PC-3 (cell line): ENCODE results near the gene ZBTB21. TPM values are rescaled to one million over a fixed set of nuclear protein-coding genes. Genes with fewer than 3 reads are reported as not detected.

Source experiments
- ATAC-seq: fragments of 200-7000 bp; cut with Tn5 transposase; 2 replicates; pipeline ENCODE4 v1.9.1; 2020; ENCODE audit warnings: mild to moderate bottlenecking, moderate library complexity
- BruUV-seq: library from RNA; stranded (reverse); fragments of 400-500 nt; replicated peaks from 2 replicates; lab custom pipeline; 2021; lab: Mats Ljungman, UMichigan
- CTCF ChIA-PET: fragments of 300-600 bp; sonication (Branson Sonifier 250); formaldehyde crosslinking; loops from one replicate; lab custom pipeline; 2022; ENCODE audit warnings: antibody characterized with exemption; lab: Charles Lee
- POLR2A ChIA-PET: fragments of 300-600 bp; sonication (Branson Sonifier 250); formaldehyde crosslinking; loops from one replicate; lab custom pipeline; 2022; ENCODE audit warnings: antibody characterized with exemption; ENCODE audit not compliant: unreplicated experiment; lab: Charles Lee
- DNase-seq: peaks from one replicate; pipeline ENCODE4 v3.0.0-alpha.2; 2015
- H2AFZ ChIP-seq: fragments of 300-600 bp; sonication (generic); 2 replicates; pipeline ENCODE4 v1.6.0; 2016; ENCODE audit warnings: antibody characterized with exemption, low read length
- H3F3A ChIP-seq: fragments of 300-600 bp; sonication (generic); one replicate; pipeline ENCODE4 v1.6.0; 2017; ENCODE audit warnings: antibody characterized with exemption, low read length, control low read depth, mild to moderate bottlenecking; ENCODE audit not compliant: unreplicated experiment
- H3K27ac ChIP-seq: fragments of 300-600 bp; sonication (generic); 2 replicates; pipeline ENCODE4 v1.5.1; 2016; ENCODE audit warnings: mild to moderate bottlenecking, low read length
- H3K27me3 ChIP-seq: fragments of 300-600 bp; sonication (generic); 2 replicates; pipeline ENCODE4 v1.6.1; 2016; ENCODE audit warnings: low read length, mixed read lengths
- H3K36me3 ChIP-seq: fragments of 300-600 bp; sonication (generic); 2 replicates; pipeline ENCODE4 v1.6.1; 2016; ENCODE audit warnings: low read depth, mixed run types, low read length, mixed read lengths
- H3K4me1 ChIP-seq: fragments of 300-600 bp; sonication (generic); 2 replicates; pipeline ENCODE4 v1.5.1; 2016; ENCODE audit warnings: low read length; ENCODE audit not compliant: insufficient read depth
- H3K4me2 ChIP-seq: fragments of 300-600 bp; sonication (generic); 2 replicates; pipeline ENCODE4 v1.6.0; 2016; ENCODE audit warnings: low read length
- H3K4me3 ChIP-seq: fragments of 300-600 bp; sonication (generic); 2 replicates; pipeline ENCODE4 v1.5.1; 2016; ENCODE audit warnings: mild to moderate bottlenecking, low read length, mixed read lengths
- H3K79me2 ChIP-seq: fragments of 300-600 bp; sonication (generic); 2 replicates; pipeline ENCODE4 v1.6.1; 2017; ENCODE audit warnings: low read length, mixed read lengths
- H3K9ac ChIP-seq: fragments of 300-600 bp; sonication (generic); 2 replicates; pipeline ENCODE4 v1.6.0; 2016; ENCODE audit warnings: mild to moderate bottlenecking, low read length
- H3K9me2 ChIP-seq: fragments of 300-600 bp; sonication (generic); replicated peaks from 2 replicates; pipeline ENCODE4 v1.6.1; 2016; ENCODE audit warnings: mixed run types, low read length, mixed read lengths
- H3K9me3 ChIP-seq: fragments of 300-600 bp; sonication (generic); 2 replicates; pipeline ENCODE4 v1.6.1; 2016; ENCODE audit warnings: low read length, mixed read lengths
- H4K20me1 ChIP-seq: fragments of 300-600 bp; sonication (generic); 2 replicates; pipeline ENCODE4 v1.6.1; 2016; ENCODE audit warnings: low read length, mixed read lengths
- EZH2 ChIP-seq: fragments of 300-600 bp; sonication (generic); IDR thresholded peaks from one replicate; pipeline ENCODE4 v1.6.1; 2017; ENCODE audit warnings: antibody characterized with exemption, mild to moderate bottlenecking, low read length; ENCODE audit not compliant: unreplicated experiment
- EZH2phosphoT487 ChIP-seq: fragments of 300-600 bp; sonication (generic); IDR thresholded peaks from 2 replicates; pipeline ENCODE4 v1.6.1; 2018; ENCODE audit warnings: mild to moderate bottlenecking, antibody characterized with exemption, low read length, borderline replicate concordance
- intact Hi-C: fragments of 100-400 bp; cut with micrococcal nuclease; formaldehyde crosslinking; loops from 2 replicates; pipeline ENCODE4 v1.9.0; 2023
- total RNA-seq: library from RNA; depleted of rRNA; stranded (reverse); fragments of >200 nt; gene quantifications from 2 replicates; pipeline ENCODE4 v1.2.3, GENCODE V29; 2014
- TF ChIP-seq, protein P1 (sequence below): fragments of 300-600 bp; sonication (generic); conservative IDR thresholded peaks from 2 replicates; pipeline ENCODE4 v1.5.1; 2017; ENCODE audit warnings: antibody characterized with exemption, low read depth, mild to moderate bottlenecking, low read length

Gene ZBTB21
- total RNA-seq, 1 experiment from 2014 or later: 8.1 TPM

DNA sequence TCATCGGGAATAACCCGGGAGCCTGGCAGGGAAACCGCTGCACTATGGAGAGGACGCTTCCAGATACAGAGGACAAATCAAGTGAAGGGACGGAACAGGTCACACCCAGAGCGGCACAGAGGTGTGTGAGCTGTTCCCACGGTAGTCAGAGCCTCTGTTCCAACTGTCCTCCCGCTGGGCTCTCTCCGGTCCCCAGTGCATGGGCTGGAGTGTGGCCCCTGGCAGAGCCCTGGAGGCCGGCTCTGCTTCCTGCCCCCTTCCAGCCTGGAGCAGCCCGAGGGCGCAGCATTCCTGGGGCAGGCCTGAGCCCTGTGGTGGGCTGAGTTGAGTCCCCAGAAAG, 11.9 kb upstream of the ZBTB21 start:
- no peak overlapping the region for H3K4me2 ChIP-seq
- ChIA-PET CTCF (no interaction called here), POLR2A (no interaction called here)
- no peaks in the 10 kb centered on the region for H4K20me1 ChIP-seq
- H3K27me3 ChIP-seq: no peaks in the 10 kb centered on the region
- H2AFZ ChIP-seq: no peak overlapping the region
- H3K79me2 ChIP-seq: no peaks in the 10 kb centered on the region
- no peak overlapping the region for H3K9ac ChIP-seq
- DNase-seq: no peak
- H3K36me3 ChIP-seq: no peaks in the 10 kb centered on the region
- H3K9me3 ChIP-seq: no peaks in the 10 kb centered on the region
- intact Hi-C loops: no loop called here
- H3K4me3 ChIP-seq: no peak overlapping the region
- H3F3A ChIP-seq: no peaks in the 10 kb centered on the region
- no peaks in the 10 kb centered on the region for H3K4me1 ChIP-seq
- BruUV-seq: no TSS peak
- ATAC-seq: no peak
- H3K9me2 ChIP-seq: no peaks in the 10 kb centered on the region
- TF ChIP-seq EZH2phosphoT487 (no peak), EZH2 (no peak)
- TF ChIP-seq, protein P1, sequence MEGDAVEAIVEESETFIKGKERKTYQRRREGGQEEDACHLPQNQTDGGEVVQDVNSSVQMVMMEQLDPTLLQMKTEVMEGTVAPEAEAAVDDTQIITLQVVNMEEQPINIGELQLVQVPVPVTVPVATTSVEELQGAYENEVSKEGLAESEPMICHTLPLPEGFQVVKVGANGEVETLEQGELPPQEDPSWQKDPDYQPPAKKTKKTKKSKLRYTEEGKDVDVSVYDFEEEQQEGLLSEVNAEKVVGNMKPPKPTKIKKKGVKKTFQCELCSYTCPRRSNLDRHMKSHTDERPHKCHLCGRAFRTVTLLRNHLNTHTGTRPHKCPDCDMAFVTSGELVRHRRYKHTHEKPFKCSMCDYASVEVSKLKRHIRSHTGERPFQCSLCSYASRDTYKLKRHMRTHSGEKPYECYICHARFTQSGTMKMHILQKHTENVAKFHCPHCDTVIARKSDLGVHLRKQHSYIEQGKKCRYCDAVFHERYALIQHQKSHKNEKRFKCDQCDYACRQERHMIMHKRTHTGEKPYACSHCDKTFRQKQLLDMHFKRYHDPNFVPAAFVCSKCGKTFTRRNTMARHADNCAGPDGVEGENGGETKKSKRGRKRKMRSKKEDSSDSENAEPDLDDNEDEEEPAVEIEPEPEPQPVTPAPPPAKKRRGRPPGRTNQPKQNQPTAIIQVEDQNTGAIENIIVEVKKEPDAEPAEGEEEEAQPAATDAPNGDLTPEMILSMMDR: no peak
- no peak overlapping the region for H3K27ac ChIP-seq

DNA sequence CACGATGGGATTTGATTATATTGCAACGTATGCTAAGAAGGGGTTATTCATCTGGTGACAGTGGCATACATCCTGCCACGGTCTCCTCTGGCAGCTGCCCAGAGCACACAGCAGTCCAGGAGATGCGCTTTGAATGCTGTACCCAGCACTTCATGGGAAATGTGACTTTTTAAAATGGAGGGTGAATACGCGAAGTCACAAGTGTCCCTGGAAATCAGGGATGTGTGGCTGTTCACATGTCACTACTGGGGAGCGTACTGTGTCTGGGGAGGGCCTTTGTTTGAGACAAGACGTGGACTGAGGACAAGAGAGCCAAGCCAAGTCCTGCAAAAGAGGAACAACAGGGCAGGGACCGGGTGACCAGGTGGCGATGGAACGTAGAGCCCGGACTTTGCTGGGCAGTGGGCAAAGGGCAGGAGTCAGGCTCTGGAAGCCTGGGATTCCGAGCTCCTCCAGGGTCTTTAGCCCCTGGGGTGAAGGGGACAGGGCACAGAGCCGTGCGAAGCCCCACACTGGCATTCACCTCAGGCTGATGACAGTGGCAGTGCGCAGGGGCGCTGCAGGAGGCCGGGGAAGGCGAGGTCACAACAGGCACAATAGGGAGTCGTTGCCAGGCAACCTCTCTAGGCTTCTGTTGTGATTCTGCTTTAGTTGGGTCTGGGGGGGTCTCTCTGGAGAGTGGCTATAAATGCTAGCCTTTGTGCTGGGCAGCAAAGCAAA, 11.4 kb upstream of the ZBTB21 start:
- Histone ChIP-seq H3K4me2 (no peak overlapping the region), H3K4me1 (no peaks in the 10 kb centered on the region), H3K79me2 (no peaks in the 10 kb centered on the region), H3K27me3 (no peaks in the 10 kb centered on the region), H3K9ac (no peak overlapping the region), H4K20me1 (no peaks in the 10 kb centered on the region), H3K4me3 (no peak overlapping the region), H3K9me2 (no peaks in the 10 kb centered on the region), H2AFZ (no peak overlapping the region), H3F3A (no peaks in the 10 kb centered on the region), H3K27ac (no peak overlapping the region), H3K9me3 (no peaks in the 10 kb centered on the region), H3K36me3 (no peaks in the 10 kb centered on the region)
- DNase-seq (no peak), ATAC-seq (no peak)
- intact Hi-C loops: no loop called here
- POLR2A ChIA-PET: no interaction called here
- BruUV-seq: no TSS peak
- CTCF ChIA-PET: interaction anchor here (0.6 kb wide), 1 partner anchor 9 kb away, joined by 3 read pairs; no protein-coding TSS in a partner anchor
- TF ChIP-seq EZH2phosphoT487 (no peak), EZH2 (no peak)
- TF ChIP-seq, protein P1: no peak

DNA sequence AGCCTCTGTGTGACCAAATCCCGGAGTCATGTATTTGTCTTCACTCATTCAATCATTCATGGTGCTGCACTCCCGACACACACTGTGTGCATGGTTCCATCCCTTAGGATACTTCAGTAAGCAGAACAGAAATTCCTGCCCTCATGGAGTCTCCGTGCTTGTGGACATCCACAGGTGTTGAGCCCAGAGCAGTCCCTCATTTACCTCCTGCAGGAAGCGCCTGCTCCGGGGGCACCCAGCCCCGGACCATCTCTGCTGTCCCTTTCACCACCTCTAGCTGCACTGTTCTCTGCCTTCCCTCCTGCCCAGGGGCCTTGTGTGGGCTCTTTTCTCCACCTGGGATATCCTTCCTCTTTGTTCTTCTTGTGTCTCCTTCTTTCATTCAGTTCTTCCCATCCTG, 9.5 kb upstream of the ZBTB21 start:
- Histone ChIP-seq H3K9me3 (no peaks in the 10 kb centered on the region), H3K27me3 (no peaks in the 10 kb centered on the region), H3K9ac (no peak overlapping the region), H3K9me2 (no peaks in the 10 kb centered on the region), H3K79me2 (no peaks in the 10 kb centered on the region), H3F3A (no peaks in the 10 kb centered on the region), H3K36me3 (no peaks in the 10 kb centered on the region), H3K4me3 (no peak overlapping the region), H3K4me2 (no peak overlapping the region), H3K4me1 (no peaks in the 10 kb centered on the region), H4K20me1 (no peaks in the 10 kb centered on the region), H3K27ac (no peak overlapping the region), H2AFZ (no peak overlapping the region)
- no TSS peak for BruUV-seq
- ATAC-seq: no peak
- intact Hi-C loops: no loop called here
- ChIA-PET POLR2A (no interaction called here), CTCF (no interaction called here)
- DNase-seq: no peak
- TF ChIP-seq EZH2 (no peak), EZH2phosphoT487 (no peak)
- TF ChIP-seq, protein P1: no peak
